HG02970 (cell line): ENCODE results near the gene ZNF316.

Experiments used
- ATAC-seq: cut with Tn5 transposase; IDR thresholded peaks from one replicate; pipeline ENCODE4 v1.9.1; 2021; ENCODE audit warnings: mild to moderate bottlenecking, moderate library complexity, moderate number of reproducible peaks; ENCODE audit not compliant: unreplicated experiment, low FRiP score

Gene ZNF316

DNA sequence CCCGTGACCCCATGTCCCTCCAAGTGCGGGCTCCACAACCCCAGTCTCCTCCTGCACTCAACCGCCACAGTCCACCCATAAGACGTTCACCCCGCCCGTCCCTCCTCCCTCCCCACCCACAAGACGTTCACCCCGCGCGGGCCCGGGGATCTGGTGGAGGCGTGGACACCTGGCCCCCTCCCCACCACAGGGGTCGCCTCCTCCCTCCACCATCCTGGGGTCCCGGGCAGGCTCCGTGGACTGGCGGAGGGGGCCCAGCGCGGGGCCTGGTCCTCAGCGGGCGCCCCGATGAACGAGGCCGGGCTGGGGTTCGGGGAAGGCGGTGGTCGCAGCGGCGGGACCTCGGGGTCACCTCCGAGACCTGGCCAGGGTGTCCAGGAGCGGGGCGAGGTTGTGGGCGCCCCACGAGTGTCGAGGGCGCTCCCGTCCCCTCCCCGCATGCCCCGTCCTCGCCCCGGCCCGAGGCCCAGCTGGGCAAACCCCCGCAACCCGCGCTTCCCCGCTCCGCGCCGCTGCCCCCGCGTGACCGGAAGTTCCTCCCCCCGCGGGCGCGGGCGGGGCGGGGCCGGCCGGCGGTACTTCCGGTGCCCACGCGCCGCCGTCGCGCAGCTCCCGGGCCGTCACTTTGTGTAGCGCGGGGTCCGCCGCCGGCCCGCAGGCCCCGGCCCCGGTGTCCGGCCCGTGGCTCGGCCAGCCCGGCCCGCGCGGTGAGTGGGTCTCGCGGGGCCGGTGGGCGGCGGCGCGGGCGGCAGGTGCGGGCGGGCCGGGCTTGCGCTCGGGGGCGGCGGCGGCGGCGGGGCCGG lies at the start of gene ZNF316:
Gene ZNF316, plus strand, starts transcription at position 578 of the 803 bp plus-strand sequence. CDS start 5,092 bp downstream, outside the sequence.
- ATAC-seq: peak; percentile 69

DNA sequence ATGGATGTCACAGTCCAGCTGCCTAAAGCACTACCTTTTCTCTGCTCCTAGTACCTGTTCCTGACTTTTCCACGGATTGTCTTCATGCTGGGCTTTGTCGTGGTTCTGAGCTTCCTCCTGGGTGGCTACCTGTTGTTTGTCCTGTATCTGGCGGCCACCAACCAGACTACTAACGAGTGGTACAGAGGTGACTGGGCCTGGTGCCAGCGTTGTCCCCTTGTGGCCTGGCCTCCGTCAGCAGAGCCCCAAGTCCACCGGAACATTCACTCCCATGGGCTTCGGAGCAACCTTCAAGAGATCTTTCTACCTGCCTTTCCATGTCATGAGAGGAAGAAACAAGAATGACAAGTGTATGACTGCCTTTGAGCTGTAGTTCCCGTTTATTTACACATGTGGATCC lies 48.6 kb upstream of the ZNF316 start:
- ATAC-seq: no peak

DNA sequence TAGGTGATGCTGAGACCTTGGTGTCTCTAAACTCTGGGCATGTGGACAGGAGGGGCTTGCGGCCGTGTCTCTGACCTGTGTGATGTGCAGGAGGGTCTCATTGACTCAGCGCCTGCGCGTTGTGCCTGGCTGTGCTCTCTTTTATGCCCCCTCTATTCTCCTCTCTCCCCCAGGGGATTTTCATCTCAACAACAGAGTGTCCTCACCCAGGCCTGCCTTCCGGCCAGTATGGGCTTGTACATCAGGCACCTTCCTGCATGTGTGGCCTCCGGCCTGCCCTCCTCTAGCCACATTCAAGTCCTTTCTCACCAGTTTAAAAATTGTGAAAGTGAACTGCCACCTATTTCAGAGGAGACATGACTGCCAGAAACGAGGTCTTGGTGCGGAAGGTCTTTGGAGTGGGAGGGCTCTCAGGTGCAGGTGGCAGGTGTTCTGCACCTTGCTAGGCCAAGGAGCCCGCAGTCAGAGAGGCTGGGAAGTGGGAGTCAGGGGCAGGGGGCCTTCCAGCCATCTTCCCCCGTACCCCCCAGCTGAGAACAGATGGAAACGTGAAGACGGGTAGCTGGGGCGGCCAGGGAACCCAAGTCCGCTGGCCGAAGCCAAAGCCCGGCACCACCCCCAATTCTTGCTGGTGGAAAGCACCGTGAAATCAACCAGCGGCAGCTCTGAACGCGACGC lies 47.8 kb upstream of the ZNF316 start:
- no peak for ATAC-seq

DNA sequence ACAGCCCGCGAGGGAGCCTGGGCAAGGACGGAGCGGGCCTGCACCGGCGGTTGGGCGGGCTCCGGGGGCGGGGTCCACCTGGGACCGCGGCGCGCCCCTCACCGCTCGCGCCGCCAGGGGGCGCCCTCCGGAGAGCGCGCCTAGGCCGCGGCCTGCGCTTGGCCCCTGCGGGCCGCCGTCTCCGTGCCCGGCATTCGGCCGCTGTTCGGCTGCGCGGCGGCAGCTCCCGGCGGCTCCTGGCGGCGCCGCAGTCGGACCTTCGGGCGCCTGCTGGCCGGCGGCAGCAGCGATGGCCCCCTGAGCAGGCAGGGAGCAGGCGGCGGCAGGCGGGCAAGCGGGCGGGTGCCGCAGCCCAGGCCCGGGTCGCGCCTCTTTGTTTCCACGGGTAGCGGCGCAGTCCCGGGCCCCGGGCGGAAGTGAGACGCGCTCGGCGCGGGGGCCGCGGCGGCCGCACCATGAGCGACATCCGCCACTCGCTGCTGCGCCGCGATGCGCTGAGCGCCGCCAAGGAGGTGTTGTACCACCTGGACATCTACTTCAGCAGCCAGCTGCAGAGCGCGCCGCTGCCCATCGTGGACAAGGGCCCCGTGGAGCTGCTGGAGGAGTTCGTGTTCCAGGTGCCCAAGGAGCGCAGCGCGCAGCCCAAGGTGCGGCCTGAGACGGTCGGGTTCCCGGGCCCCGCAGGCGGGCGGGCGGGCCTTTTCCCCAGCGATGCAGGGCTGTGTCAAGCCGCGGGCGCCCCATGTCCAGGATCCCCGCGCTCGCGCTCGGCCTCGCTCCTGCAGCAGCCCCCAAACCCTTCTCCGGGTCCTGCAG lies 47.1 kb upstream of the ZNF316 start, which contains the start of gene INTS15:
Gene INTS15, plus strand, starts transcription at position 193 of the 816 bp plus-strand sequence. Its CDS starts 263 bp downstream, at position 456.
- ATAC-seq: peak; percentile 88

DNA sequence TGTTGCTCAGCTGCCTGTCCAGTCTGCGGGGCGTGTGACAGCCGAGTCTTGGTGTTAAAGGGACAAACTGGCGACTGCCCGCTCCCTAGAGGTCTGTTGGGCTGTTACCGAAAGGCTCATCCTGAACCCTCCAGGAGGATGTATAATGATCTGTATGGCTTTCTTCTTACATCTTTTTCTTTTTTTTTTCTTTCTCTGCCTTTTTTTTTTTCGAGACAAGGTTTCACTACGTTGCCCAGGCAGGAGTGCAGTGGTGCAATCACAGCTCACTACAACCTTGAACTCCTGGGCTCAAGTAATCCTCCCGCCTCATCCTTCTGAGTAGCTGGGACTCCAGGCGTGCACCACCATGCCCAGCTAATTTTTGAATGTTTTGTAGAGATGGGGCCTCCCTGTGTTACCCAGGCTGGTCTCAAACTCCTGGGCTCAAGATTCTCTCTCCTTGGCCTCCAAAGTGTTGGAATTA lies 46.4 kb upstream of the ZNF316 start:
- peak; percentile 1 for ATAC-seq

DNA sequence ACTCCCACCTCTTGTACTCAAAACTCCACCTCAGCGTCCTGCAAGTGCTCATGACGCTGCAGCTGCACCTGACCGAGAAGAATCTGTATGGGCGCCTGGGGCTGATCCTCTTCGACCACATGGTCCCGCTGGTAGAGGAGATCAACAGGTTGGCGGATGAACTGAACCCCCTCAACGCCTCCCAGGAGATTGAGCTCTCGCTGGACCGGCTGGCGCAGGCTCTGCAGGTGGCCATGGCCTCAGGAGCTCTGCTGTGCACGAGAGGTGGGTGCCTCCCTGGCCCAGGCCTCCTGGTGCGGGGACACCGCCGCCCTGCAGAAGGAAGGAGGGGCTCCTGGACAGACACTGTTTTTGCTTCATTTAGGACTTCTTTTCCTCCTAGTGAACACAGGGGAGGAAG lies 37.0 kb upstream of the ZNF316 start:
- ATAC-seq: no peak

- ATAC-seq: no peak
Measured at GRCh38 chr7:6604458-6604857, 32.7 kb upstream of the ZNF316 start.

- no peak for ATAC-seq
Measured at GRCh38 chr7:6606866-6607583, 30.1 kb upstream of the ZNF316 start.

DNA sequence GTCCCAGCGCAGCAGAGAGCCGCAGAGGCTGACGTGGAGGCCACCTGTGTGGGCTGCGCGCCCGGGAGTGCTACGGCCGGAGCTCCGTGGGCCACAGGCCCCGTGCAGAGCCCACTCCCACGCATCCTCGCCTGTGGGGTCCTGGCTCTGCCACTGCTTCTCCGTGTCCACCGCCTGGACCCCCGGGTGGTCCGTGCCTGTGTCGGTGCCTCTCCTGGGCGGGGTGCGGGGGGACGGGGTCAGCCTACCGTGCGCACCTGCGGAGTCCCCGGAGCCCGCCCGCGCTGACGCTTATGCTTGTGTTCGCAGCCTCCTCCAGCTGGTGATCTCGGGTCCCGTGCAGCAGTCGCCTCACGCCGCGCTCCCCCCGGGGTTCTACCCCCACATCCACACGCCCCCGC lies 29.5 kb upstream of the ZNF316 start:
- no peak for ATAC-seq

GRCh38 chr7:6608081-6608480 lies 29.0 kb upstream of the ZNF316 start:
- no peak for ATAC-seq

- ATAC-seq: no peak
Measured at GRCh38 chr7:6608794-6609193, 28.3 kb upstream of the ZNF316 start.

DNA sequence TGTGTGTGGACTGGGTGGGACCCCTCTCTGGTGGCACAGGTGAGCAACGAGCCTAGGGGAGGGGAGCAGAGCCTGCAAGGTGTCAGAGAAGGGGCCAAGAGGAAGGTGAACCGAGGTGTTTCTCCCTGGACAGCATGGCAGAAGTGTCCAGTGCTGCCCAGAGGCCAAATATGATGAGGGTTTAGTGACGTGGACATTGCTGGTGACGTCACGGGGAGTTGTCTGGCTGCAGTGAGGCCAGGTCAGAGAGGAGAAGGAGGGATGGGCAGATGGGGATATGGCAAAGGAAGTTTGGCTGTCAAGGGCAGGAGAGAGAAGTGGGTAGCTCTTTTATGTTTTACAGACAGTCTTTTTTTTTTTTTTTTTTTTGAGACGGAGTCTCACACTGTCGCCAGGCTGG lies 24.3 kb upstream of the ZNF316 start:
- ATAC-seq: no peak

- no peak for ATAC-seq
Measured at GRCh38 chr7:6613706-6614105, 23.4 kb upstream of the ZNF316 start.

- no peak for ATAC-seq
Measured at GRCh38 chr7:6614953-6615722, 22.0 kb upstream of the ZNF316 start, which contains the start of gene ZNF853. ZNF853 (plus strand) TSS chr7:6615610; CDS start chr7:6616175, 565 bp downstream.

DNA sequence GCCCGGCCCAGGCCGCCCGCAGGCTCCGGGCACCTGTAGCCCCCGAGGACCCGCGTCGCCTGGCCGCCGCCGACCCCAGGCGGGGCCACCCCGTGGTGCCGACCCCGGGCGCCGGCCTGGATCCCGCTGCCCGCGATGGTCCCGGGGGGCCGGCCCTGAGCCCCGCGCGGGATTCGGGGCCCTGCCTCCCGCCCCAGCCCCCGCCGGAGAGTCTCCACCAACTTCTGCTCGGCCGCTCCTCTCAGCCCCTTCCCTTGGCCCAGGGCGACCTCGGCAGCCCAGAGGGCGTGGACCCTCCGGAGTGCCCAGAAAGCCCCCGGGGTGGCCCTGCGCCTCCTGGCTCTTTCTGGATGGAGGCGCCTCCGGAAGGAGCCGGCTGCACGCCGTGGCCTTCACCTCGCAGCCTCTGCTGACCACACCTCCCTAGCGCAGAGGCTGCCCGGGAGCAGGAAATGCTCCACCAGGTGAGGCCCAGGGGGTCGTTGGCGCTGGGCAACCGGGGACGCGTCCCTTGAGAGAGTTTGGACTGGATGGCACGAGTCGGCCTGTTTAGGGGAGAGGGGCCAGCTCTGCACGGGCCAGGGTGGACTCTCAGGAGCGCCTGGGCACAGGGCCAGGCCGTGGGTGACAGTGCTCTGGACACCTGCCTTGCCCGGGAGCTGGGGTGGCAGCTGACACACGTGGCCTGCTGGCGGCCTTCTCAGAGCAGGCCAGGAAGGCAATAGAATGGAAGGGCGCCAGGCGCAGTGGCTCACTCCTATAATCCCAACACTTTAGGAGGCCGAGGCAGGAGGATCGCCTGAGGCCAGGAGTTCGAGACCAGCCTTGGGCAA lies 21.2 kb upstream of the ZNF316 start:
- ATAC-seq: no peak

DNA sequence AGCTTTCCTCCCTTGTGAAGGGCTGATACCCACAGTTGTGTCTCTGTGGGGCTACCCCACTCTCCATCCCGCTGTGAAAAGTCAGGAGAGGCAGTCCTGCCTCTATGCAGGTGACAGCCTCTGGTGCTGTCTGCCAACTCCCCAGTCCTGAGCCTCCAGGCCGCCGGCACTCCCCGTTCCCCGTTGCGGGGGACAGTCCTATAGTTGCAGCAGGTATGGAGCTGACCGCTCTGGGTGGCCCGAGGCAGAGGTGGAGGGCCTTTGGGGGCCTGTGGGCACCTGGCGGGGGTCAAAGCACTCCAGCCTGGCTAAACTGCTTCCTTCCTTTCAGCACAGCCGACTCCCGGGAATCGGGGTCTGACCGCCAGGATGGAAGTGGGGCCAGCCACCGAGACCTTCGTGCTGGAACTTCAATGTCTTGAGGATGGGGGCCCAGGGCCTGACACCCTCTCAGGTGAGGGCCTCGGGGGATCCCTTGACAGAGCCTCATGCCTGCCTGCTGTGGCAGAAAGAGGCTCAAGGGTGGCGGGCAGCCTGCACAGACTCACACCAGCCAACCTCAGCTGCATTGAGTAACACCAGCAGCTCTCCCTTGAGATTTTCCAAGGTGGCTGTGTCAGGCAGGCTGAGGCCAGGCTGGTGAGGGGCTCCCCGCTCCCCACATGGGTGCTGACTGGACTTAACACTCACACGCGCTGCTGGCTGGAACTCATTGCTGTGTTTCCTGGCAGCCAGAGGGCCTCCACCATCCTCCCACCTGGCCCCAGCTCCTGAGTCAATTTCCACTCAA lies 20.1 kb upstream of the ZNF316 start:
- no peak for ATAC-seq

DNA sequence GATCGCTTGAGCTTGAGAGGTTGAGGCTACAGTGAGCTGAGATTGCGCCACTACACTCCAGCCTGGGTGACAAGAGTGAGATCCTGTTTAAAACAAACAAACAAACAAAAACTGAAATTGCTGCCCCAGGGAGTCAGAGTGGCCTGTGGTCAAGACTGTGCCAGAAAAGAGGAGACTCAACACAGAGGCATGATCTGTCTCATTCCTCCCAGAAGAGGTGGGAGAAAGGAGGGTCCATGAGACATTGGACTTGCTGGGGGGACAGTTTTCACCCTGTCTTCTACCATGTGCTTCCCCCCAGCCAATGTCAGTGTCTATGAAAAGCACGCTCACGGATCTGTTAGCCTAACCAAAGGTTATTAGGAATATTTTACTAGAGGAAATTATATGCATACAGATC lies 18.5 kb upstream of the ZNF316 start:
- ATAC-seq: no peak

DNA sequence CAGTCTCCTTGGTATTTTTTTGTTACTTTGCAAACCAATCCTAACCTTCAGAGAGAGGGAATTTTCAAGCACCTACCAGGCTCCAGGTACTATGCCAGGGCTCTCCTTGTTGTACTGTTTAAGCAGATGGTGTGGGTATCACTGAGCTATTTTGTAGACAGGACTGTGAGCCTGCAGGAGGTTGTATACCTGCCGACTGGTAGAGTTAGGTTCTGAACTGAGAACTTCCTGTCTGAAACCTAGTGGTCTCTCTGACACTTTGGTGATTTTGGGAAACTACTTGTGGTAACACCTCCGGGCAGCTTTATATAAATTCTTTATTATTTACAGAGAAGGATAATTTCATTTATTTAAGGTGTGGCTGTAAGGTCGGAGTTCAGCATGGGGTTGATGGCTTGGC lies 17.2 kb upstream of the ZNF316 start:
- ATAC-seq: no peak
